Measurements from ENCODE around the gene HRAS. TPM values are rescaled to one million over a fixed set of nuclear protein-coding genes. Genes with fewer than 3 reads are reported as not detected.

HRAS gene
- total RNA-seq, 4 donors from 2014 or later: 56.7 to 106 (median 85.2) TPM

- no peak for DNase-seq
- WGBS, 2 donors: 1 to 9% methylated on average over 10 to 13 of the region's 72 CpGs
- H3K27me3 ChIP-seq: no peaks in the 10 kb centered on the region
- no peaks in the 10 kb centered on the region for H3K9me3 ChIP-seq
- intact Hi-C loops (cut with DNase I): loop anchor here (10.0 kb wide), 1 partner anchor 270 kb away; the partner anchor contains the start of genes PSMD13 and SIRT3
- TF ChIP-seq POLR2A (IDR thresholded peaks at IDR 0.05) (peak in 1 of 4 donors; percentile 43), CTCF (IDR thresholded peaks at IDR 0.05) (no peak)
- peak overlapping the region; percentile 38 to 88 (median 66) for H3K4me3 ChIP-seq
- peak overlapping the region; percentile 94 to 100 (median 100) for H3K27ac ChIP-seq
- H3K36me3 ChIP-seq: peaks cover 22 to 47% (median 24%) of the 10 kb centered on the region in 3 donors
- peaks cover 42 to 69% (median 45%) of the 10 kb centered on the region in 3 donors for H3K4me1 ChIP-seq
Observed at GRCh38 chr11:504053-504993, 31.1 kb downstream of the HRAS start.

- no peaks in the 10 kb centered on the region for H3K9me3 ChIP-seq
- no peaks in the 10 kb centered on the region for H3K27me3 ChIP-seq
- peaks cover 42 to 60% (median 45%) of the 10 kb centered on the region in 3 donors for H3K4me1 ChIP-seq
- H3K4me3 ChIP-seq: peak overlapping the region; percentile 38 to 88 (median 66)
- TF ChIP-seq CTCF (IDR thresholded peaks at IDR 0.05) (no peak), POLR2A (IDR thresholded peaks at IDR 0.05) (peak in 1 of 4 donors; percentile 37)
- peak overlapping the region; percentile 94 to 100 (median 100) for H3K27ac ChIP-seq
- WGBS, 2 donors: 31 to 40% methylated on average over 2 to 7 of the region's 24 CpGs
- intact Hi-C loops (cut with DNase I): loop anchor here (10.0 kb wide), 1 partner anchor 269 kb away; the partner anchor contains the start of genes PSMD13 and SIRT3
- peaks cover 31 to 47% (median 33%) of the 10 kb centered on the region in 3 donors for H3K36me3 ChIP-seq
- no peak for DNase-seq
Observed at GRCh38 chr11:503179-503981, 32.0 kb downstream of the HRAS start.

DNA sequence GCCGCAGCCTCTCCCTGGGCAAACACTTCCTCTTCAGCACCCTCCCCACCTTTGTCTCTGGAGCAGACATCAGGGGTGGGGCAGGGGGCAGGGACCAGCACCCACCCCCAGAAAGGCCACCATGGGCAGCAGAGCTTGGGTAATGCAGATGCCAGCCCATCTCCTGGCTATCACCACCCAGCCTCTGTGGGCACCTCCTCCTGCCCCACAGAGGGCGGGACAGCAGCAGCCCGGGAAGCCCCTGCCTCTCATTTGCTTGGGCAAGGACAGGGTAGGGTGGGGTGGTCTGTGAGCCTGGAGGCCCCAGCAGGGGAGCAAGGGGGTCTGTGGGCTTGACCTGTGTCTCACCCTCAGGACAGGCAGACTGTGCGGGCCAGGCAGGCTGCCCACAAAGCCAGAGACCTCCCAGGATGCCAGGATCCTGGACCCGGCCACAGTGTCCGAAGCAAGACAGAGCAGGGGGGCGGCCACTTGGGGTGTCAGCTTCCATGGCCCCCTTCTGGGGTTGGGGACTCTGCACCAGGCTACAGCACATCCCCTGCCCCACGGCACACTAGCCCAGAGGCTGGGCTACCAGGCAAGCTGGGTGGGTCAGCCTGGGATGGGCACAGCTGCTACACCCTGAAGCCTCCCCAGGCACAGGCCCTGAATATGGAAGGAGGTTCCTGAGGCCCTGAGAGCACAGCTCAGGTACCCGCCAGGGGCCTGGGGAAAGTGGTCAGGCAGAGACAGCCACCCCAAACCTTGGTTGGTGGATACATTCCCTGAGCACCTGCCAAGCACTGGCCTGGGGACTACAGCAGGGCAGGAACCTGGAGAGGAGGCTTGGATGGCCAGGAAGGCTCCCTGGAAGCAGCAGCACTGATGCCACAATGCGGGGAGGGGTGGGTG, 32.8 kb downstream of the HRAS start:
- intact Hi-C loops (cut with DNase I): loop anchor here (10.0 kb wide), 1 partner anchor 268 kb away; the partner anchor contains the start of genes PSMD13 and SIRT3
- Histone ChIP-seq H3K36me3 (peaks cover 40 to 51% (median 42%) of the 10 kb centered on the region in 3 donors), H3K9me3 (no peaks in the 10 kb centered on the region), H3K4me3 (peak overlapping the region in 1 of 4 donors; percentile 80), H3K27ac (peak overlapping the region; percentile 94 to 100 (median 100)), H3K27me3 (no peaks in the 10 kb centered on the region), H3K4me1 (peaks cover 36 to 52% (median 39%) of the 10 kb centered on the region in 3 donors)
- 90% methylated on average over 2 of the region's 10 CpGs; no CpG with 5 or more reads in 1 of the 2 donors for WGBS, 2 donors
- no peak for TF ChIP-seq CTCF (IDR thresholded peaks at IDR 0.05)
- no peak for TF ChIP-seq POLR2A (IDR thresholded peaks at IDR 0.05)
- DNase-seq: no peak

DNA sequence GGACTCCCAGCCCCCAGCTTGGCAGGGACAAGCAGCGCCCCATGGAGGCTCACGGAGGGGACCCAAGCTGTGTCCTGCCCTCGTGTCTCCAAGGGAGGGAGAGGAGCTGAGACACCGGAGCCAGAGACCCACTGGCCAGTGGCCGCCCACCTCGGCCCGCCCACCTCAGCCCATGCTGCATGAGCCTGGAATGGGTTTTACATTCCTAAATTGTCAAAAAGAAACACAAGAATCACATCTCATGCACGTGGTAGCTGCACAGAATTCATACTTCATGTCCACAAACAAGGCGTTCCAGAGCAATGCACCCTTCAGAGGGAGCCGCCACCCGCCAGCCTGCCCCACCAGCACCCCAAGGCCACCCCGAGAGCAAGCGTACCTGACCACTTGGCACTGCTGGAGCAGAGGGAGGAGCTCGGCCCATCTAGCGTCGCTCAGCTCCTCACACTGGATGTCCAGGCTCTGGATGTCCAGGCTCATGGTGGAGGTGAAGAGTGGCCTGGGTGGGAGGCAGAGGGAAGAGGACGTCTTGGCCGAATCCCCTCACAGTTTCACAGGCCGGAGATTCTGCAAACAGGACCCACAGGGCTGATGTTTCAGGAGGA, 33.6 kb downstream of the HRAS start:
- H3K27me3 ChIP-seq: no peaks in the 10 kb centered on the region
- peaks cover 35 to 50% (median 39%) of the 10 kb centered on the region in 3 donors for H3K4me1 ChIP-seq
- H3K9me3 ChIP-seq: no peaks in the 10 kb centered on the region
- H3K4me3 ChIP-seq: no peak overlapping the region
- peak overlapping the region in 1 of 4 donors; percentile 94 for H3K27ac ChIP-seq
- intact Hi-C loops (cut with DNase I): loop anchor here (10.0 kb wide), 1 partner anchor 267 kb away; the partner anchor contains the start of genes PSMD13 and SIRT3
- no peak for DNase-seq
- WGBS, 2 donors: 80 to 92% methylated on average over 2 to 3 of the region's 19 CpGs
- peaks cover 43 to 58% (median 49%) of the 10 kb centered on the region in 3 donors for H3K36me3 ChIP-seq
- TF ChIP-seq CTCF (IDR thresholded peaks at IDR 0.05) (no peak), POLR2A (IDR thresholded peaks at IDR 0.05) (no peak)

Measured in esophagus squamous epithelium (tissue), 5 donors.